Measurements from ENCODE around the gene C2. TPM values are rescaled to one million over a fixed set of nuclear protein-coding genes. Genes with fewer than 3 reads are reported as not detected.

The C2 gene
- total RNA-seq, 1 experiment from 2014 or later, result 1.3 TPM

Small RNAs within 50 kb of the gene (microRNA-seq; reads per million reads assigned to microRNA genes)
- 1.4 reads per million for gene MIR1236 (ENCODE audit: borderline number of aligned reads)

Other genes starting within 250 kb of the C2 start
- 0.98 to 1.6 TPM (median 1.0 TPM) in 3 replicates for gene LY6G5C, start 246.7 kb upstream of the C2 start, total RNA-seq (2021)
- 28.6 to 30.3 TPM (median 29.8 TPM) in 3 replicates for gene ABHD16A, start 224.4 kb upstream of the C2 start, total RNA-seq (2021)
- not detected in 3 replicates for gene LY6G6F, start 220.9 kb upstream of the C2 start, total RNA-seq (2021)
- gene LY6G6D, start 212.4 kb upstream of the C2 start, total RNA-seq (2021), result not detected in 3 replicates
- 0.21 to 0.35 TPM in 2 of 3 replicates, not detected in the other for gene LY6G6C, start 206.0 kb upstream of the C2 start, total RNA-seq (2021)
- 0.09 to 0.11 TPM (median 0.11 TPM) in 3 replicates for gene MPIG6B, start 204.3 kb upstream of the C2 start, total RNA-seq (2021)
- gene DDAH2, start 198.4 kb upstream of the C2 start, total RNA-seq (2021), result 62.2 to 67.3 TPM (median 65.8 TPM) in 3 replicates
- 229 to 244 TPM (median 230 TPM) in 3 replicates for gene CLIC1, start 191.2 kb upstream of the C2 start, total RNA-seq (2021)
- gene MSH5, start 187.7 kb upstream of the C2 start, total RNA-seq (2021), result 43.1 to 62.3 TPM (median 56.1 TPM) in 3 replicates
- gene SAPCD1, start 165.1 kb upstream of the C2 start, total RNA-seq (2021), result 13.3 to 16.9 TPM (median 13.7 TPM) in 3 replicates
- 1.2 to 1.8 TPM (median 1.4 TPM) in 3 replicates for gene VWA7, start 150.4 kb upstream of the C2 start, total RNA-seq (2021)
- 147 to 177 TPM (median 161 TPM) in 3 replicates for gene VARS1, start 132.0 kb upstream of the C2 start, total RNA-seq (2021)
- 104 to 121 TPM (median 119 TPM) in 3 replicates for gene LSM2, start 120.8 kb upstream of the C2 start, total RNA-seq (2021)
- 1.2 to 2.1 TPM (median 1.9 TPM) in 3 replicates for gene HSPA1L, start 112.4 kb upstream of the C2 start, total RNA-seq (2021)
- 57.2 to 80.1 TPM (median 75.8 TPM) in 3 replicates for gene HSPA1A, start 112.2 kb upstream of the C2 start, total RNA-seq (2021)
- 75.3 to 105 TPM (median 96.4 TPM) in 3 replicates for gene HSPA1B, start 100.0 kb upstream of the C2 start, total RNA-seq (2021)
- gene NEU1, start 64.9 kb upstream of the C2 start, total RNA-seq (2021), result 42.6 to 44.8 TPM (median 42.8 TPM) in 3 replicates
- 3.1 to 3.5 TPM (median 3.5 TPM) in 3 replicates for gene SLC44A4, start 48.7 kb upstream of the C2 start, total RNA-seq (2021)
- gene EHMT2, start 30.0 kb upstream of the C2 start, total RNA-seq (2021), result 137 to 169 TPM (median 168 TPM) in 3 replicates
- 24.0 to 46.2 TPM (median 44.1 TPM) in 3 replicates for gene ZBTB12, start 25.6 kb upstream of the C2 start, total RNA-seq (2021)
- gene CFB, start 18.4 kb downstream of the C2 start, total RNA-seq (2021), result 1.4 to 2.7 TPM (median 1.4 TPM) in 3 replicates
- 73.8 to 88.7 TPM (median 79.0 TPM) in 3 replicates for gene NELFE, start 31.3 kb downstream of the C2 start, total RNA-seq (2021)
- 80.0 to 84.0 TPM (median 81.8 TPM) in 3 replicates for gene SKIC2, start 31.5 kb downstream of the C2 start, total RNA-seq (2021)
- 13.8 to 16.5 TPM (median 15.7 TPM) in 3 replicates for gene DXO, start 44.4 kb downstream of the C2 start, total RNA-seq (2021)
- 3.8 to 5.2 TPM (median 4.2 TPM) in 3 replicates for gene C4A, start 54.3 kb downstream of the C2 start, total RNA-seq (2021)
- gene C4B, start 87.1 kb downstream of the C2 start, total RNA-seq (2021), result 3.7 to 5.1 TPM (median 5.0 TPM) in 3 replicates
- gene CYP21A2, start 110.7 kb downstream of the C2 start, total RNA-seq (2021), result 1.2 to 1.5 TPM (median 1.4 TPM) in 3 replicates
- gene TNXB, start 181.6 kb downstream of the C2 start, total RNA-seq (2021), result 6.4 to 10.9 TPM (median 9.0 TPM) in 3 replicates
- 46.1 to 49.1 TPM (median 47.5 TPM) in 3 replicates for gene ATF6B, start 200.5 kb downstream of the C2 start, total RNA-seq (2021)
- 8.2 to 9.0 TPM (median 8.4 TPM) in 3 replicates for gene FKBPL, start 202.6 kb downstream of the C2 start, total RNA-seq (2021)
- gene PRRT1, start 224.2 kb downstream of the C2 start, total RNA-seq (2021), result 1.4 to 2.2 TPM (median 1.6 TPM) in 3 replicates
- 30.0 to 33.8 TPM (median 31.6 TPM) in 3 replicates for gene PPT2, start 226.4 kb downstream of the C2 start, total RNA-seq (2021)
- gene EGFL8, start 236.9 kb downstream of the C2 start, total RNA-seq (2021), result 15.7 to 17.5 TPM (median 17.4 TPM) in 3 replicates
- gene AGPAT1, start 248.4 kb downstream of the C2 start, total RNA-seq (2021), result 84.5 to 88.9 TPM (median 87.5 TPM) in 3 replicates